IMR-90 (cell line): Measurements from ENCODE around the gene STRIP2. TPM values are rescaled to one million over a fixed set of nuclear protein-coding genes. Genes with fewer than 3 reads are reported as not detected.

Experiments used
- ATAC-seq: fragments of 200-7000 bp; cut with Tn5 transposase; 2 replicates; pipeline ENCODE4 v1.9.1; 2020; ENCODE audit warnings: low read depth, mild to moderate bottlenecking, moderate library complexity
- BruUV-seq: library from RNA; stranded (reverse); fragments of 400-500 nt; replicated peaks from 2 replicates; lab custom pipeline; 2021; lab: Mats Ljungman, UMichigan
- CTCF ChIA-PET: fragments of 300-600 bp; formaldehyde crosslinking; extraction: SDS; loops from one replicate; lab custom pipeline; 2021; ENCODE audit warnings: antibody characterized with exemption; lab: Yijun Ruan, JAX
- POLR2A ChIA-PET: fragments of 300-600 bp; sonication (Branson Sonifier 250); formaldehyde crosslinking; loops from one replicate; lab custom pipeline; 2022; ENCODE audit warnings: antibody characterized with exemption; ENCODE audit not compliant: unreplicated experiment; lab: Charles Lee
- DNase-seq: peaks from one replicate; pipeline ENCODE4 v3.0.0; 2013
- H2AFZ ChIP-seq: replicated peaks from 2 replicates; pipeline ENCODE3; 2013; ENCODE audit warnings: low read length, mild to moderate bottlenecking; ENCODE audit not compliant: poor library complexity
- H2AK5ac ChIP-seq: 2 replicates; pipeline ENCODE4 v1.6.1; 2013; ENCODE audit warnings: low read depth, low read length, inconsistent platforms
- H2AK9ac ChIP-seq: replicated peaks from 2 replicates; pipeline ENCODE3; 2013; ENCODE audit warnings: mild to moderate bottlenecking, low read depth, low read length, moderate library complexity; ENCODE audit not compliant: poor library complexity
- H2BK120ac ChIP-seq: 2 replicates; pipeline ENCODE4 v1.6.1; 2013; ENCODE audit warnings: low read depth, low read length, inconsistent platforms
- H2BK15ac ChIP-seq: 3 replicates; pipeline ENCODE4 v1.6.1; 2013; ENCODE audit warnings: low read depth, low read length, inconsistent platforms
- H2BK20ac ChIP-seq: 2 replicates; pipeline ENCODE4 v1.6.1; 2013; ENCODE audit warnings: low read depth, mild to moderate bottlenecking, inconsistent platforms, low read length, moderate library complexity
- H2BK5ac ChIP-seq: 2 replicates; pipeline ENCODE4 v1.6.1; 2013; ENCODE audit warnings: mild to moderate bottlenecking, low read depth, low read length, inconsistent platforms; ENCODE audit not compliant: poor library complexity, severe bottlenecking
- H3K14ac ChIP-seq: replicated peaks from 2 replicates; pipeline ENCODE4 v1.6.1; 2013; ENCODE audit warnings: low read depth, low read length, inconsistent platforms
- H3K18ac ChIP-seq: 2 replicates; pipeline ENCODE4 v1.6.1; 2013; ENCODE audit warnings: low read depth, low read length, control low read depth
- H3K23ac ChIP-seq: 2 replicates; pipeline ENCODE4 v1.6.1; 2013; ENCODE audit warnings: low read depth, low read length, inconsistent platforms
- H3K27ac ChIP-seq: 2 replicates; pipeline ENCODE4 v1.5.1; 2013; ENCODE audit warnings: mild to moderate bottlenecking, control low read depth, low read length; ENCODE audit not compliant: insufficient read depth
- H3K27me3 ChIP-seq: 2 replicates; pipeline ENCODE4 v1.6.1; 2013; ENCODE audit warnings: low read length; ENCODE audit not compliant: control insufficient read depth, insufficient read depth
- H3K36me3 ChIP-seq: 2 replicates; pipeline ENCODE4 v1.6.1; 2013; ENCODE audit warnings: low read length, mixed read lengths; ENCODE audit not compliant: control insufficient read depth, insufficient read depth
- H3K4ac ChIP-seq: 2 replicates; pipeline ENCODE4 v1.6.1; 2013; ENCODE audit warnings: low read depth, low read length, inconsistent platforms
- H3K4me1 ChIP-seq: 2 replicates; pipeline ENCODE4 v1.6.1; 2013; ENCODE audit warnings: low read length, mixed read lengths; ENCODE audit not compliant: control insufficient read depth, insufficient read depth
- H3K4me2 ChIP-seq: 2 replicates; pipeline ENCODE4 v1.6.1; 2013; ENCODE audit warnings: low read depth, mild to moderate bottlenecking, control low read depth, low read length, moderate library complexity
- H3K4me3 ChIP-seq: 2 replicates; pipeline ENCODE4 v1.5.1; 2013; ENCODE audit warnings: low read depth, mild to moderate bottlenecking, control low read depth, low read length, moderate library complexity; ENCODE audit not compliant: insufficient read depth
- H3K56ac ChIP-seq: 2 replicates; pipeline ENCODE4 v1.6.1; 2013; ENCODE audit warnings: low read length, inconsistent platforms; ENCODE audit not compliant: insufficient read depth; ENCODE audit errors: extremely low read depth
- H3K79me1 ChIP-seq, 2 experiments: 2 replicates each; pipeline ENCODE4 v1.6.1; 2013; ENCODE audit warnings: low read length in 2 of 2, inconsistent platforms in 1 of 2, low read depth in 1 of 2
- H3K9ac ChIP-seq: 2 replicates; pipeline ENCODE4 v1.6.1; 2013; ENCODE audit warnings: low read depth, low read length, control low read depth
- H3K9me1 ChIP-seq: 2 replicates; pipeline ENCODE4 v1.6.1; 2013; ENCODE audit warnings: low read length, inconsistent platforms; ENCODE audit not compliant: insufficient read depth
- H3K9me3 ChIP-seq: 2 replicates; pipeline ENCODE4 v1.6.1; 2013; ENCODE audit warnings: low read length; ENCODE audit not compliant: control insufficient read depth, insufficient read depth
- H4K20me1 ChIP-seq: 2 replicates; pipeline ENCODE4 v1.6.1; 2013; ENCODE audit warnings: low read length, inconsistent platforms; ENCODE audit not compliant: insufficient read depth
- H4K5ac ChIP-seq: 2 replicates; pipeline ENCODE4 v1.6.1; 2013; ENCODE audit warnings: mild to moderate bottlenecking, low read depth, low read length, control low read depth
- H4K8ac ChIP-seq, 2 experiments: 2 replicates each; pipeline ENCODE4 v1.6.1; 2013; ENCODE audit warnings: low read depth in 2 of 2, low read length in 2 of 2, control low read depth in 1 of 2, inconsistent platforms in 1 of 2
- H4K91ac ChIP-seq: 2 replicates; pipeline ENCODE4 v1.6.1; 2013; ENCODE audit warnings: low read depth, low read length, inconsistent platforms; ENCODE audit not compliant: insufficient read depth
- MAZ ChIP-seq: IDR thresholded peaks from 2 replicates; pipeline ENCODE4 v1.6.1; 2012; ENCODE audit warnings: low read depth, mild to moderate bottlenecking, low read length, improper control_type of control experiment, moderate library complexity, borderline replicate concordance
- MXI1 ChIP-seq: IDR thresholded peaks from 2 replicates; pipeline ENCODE4 v1.6.1; 2012; ENCODE audit warnings: low read depth, mild to moderate bottlenecking, low read length, moderate library complexity, borderline replicate concordance
- POLR2A ChIP-seq: IDR thresholded peaks from 2 replicates; pipeline ENCODE4 v1.6.1; 2012; ENCODE audit warnings: mild to moderate bottlenecking, low read depth, low read length
- RAD21 ChIP-seq: IDR thresholded peaks from 2 replicates; pipeline ENCODE4 v1.6.1; 2012; ENCODE audit warnings: low read length, improper control_type of control experiment
- WGBS, 2 experiments: methylation state at CpG; one replicate each; pipeline versions ENCODE4 v1.1.5 to v1.1.7; 2013; ENCODE audit warnings: missing lambda C conversion rate in 2 of 2; ENCODE audit not compliant: insufficient read length in 1 of 2; ENCODE audit errors: extremely low coverage in 2 of 2; 5-methylcytosine and 5-hydroxymethylcytosine counted together
- dilution Hi-C: fragments of 300-500 bp; cut with HindIII; formaldehyde crosslinking; loops from one replicate; pipeline ENCODE4 v1.14.3; 2018; ENCODE audit warnings: low sequenced_read_pairs; ENCODE audit not compliant: unreplicated experiment
- in situ Hi-C: fragments of 300-500 bp; cut with MboI; formaldehyde crosslinking; loops from 3 replicates; pipeline ENCODE4 v1.14.3; 2019; ENCODE audit warnings: low sequenced_read_pairs, inconsistent platforms, mixed read lengths
- intact Hi-C: fragments of 100-400 bp; cut with micrococcal nuclease; formaldehyde crosslinking; loops from 2 replicates; pipeline ENCODE4 v1.10.0; 2022
- polyA plus RNA-seq, 3 experiments: library from polyadenylated mRNA; depleted of rRNA; stranded (reverse); fragments of >200 nt; gene quantifications; 2 replicates each; pipeline ENCODE4 v1.2.3, GENCODE V29; 2012; ENCODE audit warnings: low replicate concordance in 1 of 3
- total RNA-seq: library from RNA; depleted of rRNA; stranded (reverse); fragments of >200 nt; gene quantifications from 2 replicates; pipeline ENCODE4 v1.2.3, GENCODE V29; 2012

STRIP2 gene
- total and polyA plus RNA-seq, 2 of the 4 experiments (the other 2 are of a cell fraction) = 1.8 to 3.0 TPM

DNA sequence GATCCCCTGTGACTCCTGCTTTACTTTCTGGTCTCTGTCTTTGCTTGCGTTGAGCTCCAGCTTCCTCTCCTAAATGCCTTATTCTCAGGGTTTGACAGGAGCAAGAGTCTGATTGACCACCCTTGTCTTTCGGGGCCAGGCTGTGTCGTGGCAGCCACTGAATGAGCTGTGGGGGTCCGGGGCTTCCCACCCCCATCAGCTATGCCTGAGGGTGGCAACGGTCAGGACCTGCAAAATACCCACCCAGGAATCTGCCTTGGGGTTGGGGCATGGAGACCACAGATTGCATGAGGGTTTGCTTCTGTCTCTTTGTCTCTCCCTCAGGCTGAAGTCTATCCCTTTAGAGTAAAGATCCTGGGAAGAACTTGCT, 88.7 kb downstream of the STRIP2 start:
- no peak for ATAC-seq
- ChIA-PET POLR2A (no interaction called here), CTCF (no interaction called here)
- Histone ChIP-seq H2BK20ac (no peak overlapping the region), H2AK9ac (no peak overlapping the region), H3K36me3 (no peaks in the 10 kb centered on the region), H3K14ac (no peak overlapping the region), H3K4me2 (no peak overlapping the region; the same call in 1 of the 2 replicates), H3K9me3 (no peaks in the 10 kb centered on the region), H4K91ac (no peak overlapping the region), H3K9ac (no peak overlapping the region), H4K8ac (no peak overlapping the region), H3K27ac (no peak overlapping the region), H2BK15ac (no peak overlapping the region), H3K4me3 (no peak overlapping the region), H3K56ac (no peak overlapping the region), H2AK5ac (no peak overlapping the region), H2BK120ac (no peak overlapping the region), H3K4me1 (no peaks in the 10 kb centered on the region), H3K18ac (no peak overlapping the region), H3K27me3 (peaks cover 31% of the 10 kb centered on the region), H3K23ac (no peak overlapping the region), H2BK5ac (no peak overlapping the region), H2AFZ (no peak overlapping the region), H3K79me1 (no peaks in the 10 kb centered on the region), H3K4ac (no peak overlapping the region), H3K9me1 (no peaks in the 10 kb centered on the region), H4K5ac (no peak overlapping the region), H4K20me1 (no peaks in the 10 kb centered on the region)
- TF ChIP-seq RAD21 (no peak), POLR2A (no peak), MXI1 (no peak), MAZ (no peak)
- intact Hi-C loops = no loop called here
- in situ Hi-C loops = no loop called here
- dilution Hi-C loops = no loop called here
- WGBS, 2 experiments = 29% methylated on average over 1 of the region's 5 CpGs; no CpG with 5 or more reads in 1 of the 2 experiments
- BruUV-seq = no TSS peak
- no peak for DNase-seq
